IMR-90 (cell line): ENCODE results near the gene KCNK6. TPM values are rescaled to one million over a fixed set of nuclear protein-coding genes. Genes with fewer than 3 reads are reported as not detected.

Experiments used
- ATAC-seq: fragments of 200-7000 bp; cut with Tn5 transposase; 2 replicates; pipeline ENCODE4 v1.9.1; 2020; ENCODE audit warnings: low read depth, mild to moderate bottlenecking, moderate library complexity
- BruUV-seq: library from RNA; stranded (reverse); fragments of 400-500 nt; replicated peaks from 2 replicates; lab custom pipeline; 2021; lab: Mats Ljungman, UMichigan
- CTCF ChIA-PET: fragments of 300-600 bp; formaldehyde crosslinking; extraction: SDS; loops from one replicate; lab custom pipeline; 2021; ENCODE audit warnings: antibody characterized with exemption; lab: Yijun Ruan, JAX
- POLR2A ChIA-PET: fragments of 300-600 bp; sonication (Branson Sonifier 250); formaldehyde crosslinking; loops from one replicate; lab custom pipeline; 2022; ENCODE audit warnings: antibody characterized with exemption; ENCODE audit not compliant: unreplicated experiment; lab: Charles Lee
- DNase-seq: peaks from one replicate; pipeline ENCODE4 v3.0.0; 2013
- H2AFZ ChIP-seq: replicated peaks from 2 replicates; pipeline ENCODE3; 2013; ENCODE audit warnings: low read length, mild to moderate bottlenecking; ENCODE audit not compliant: poor library complexity
- H2AK5ac ChIP-seq: 2 replicates; pipeline ENCODE4 v1.6.1; 2013; ENCODE audit warnings: low read depth, low read length, inconsistent platforms
- H2AK9ac ChIP-seq: replicated peaks from 2 replicates; pipeline ENCODE3; 2013; ENCODE audit warnings: mild to moderate bottlenecking, low read depth, low read length, moderate library complexity; ENCODE audit not compliant: poor library complexity
- H2BK120ac ChIP-seq: 2 replicates; pipeline ENCODE4 v1.6.1; 2013; ENCODE audit warnings: low read depth, low read length, inconsistent platforms
- H2BK15ac ChIP-seq: 3 replicates; pipeline ENCODE4 v1.6.1; 2013; ENCODE audit warnings: low read depth, low read length, inconsistent platforms
- H2BK20ac ChIP-seq: 2 replicates; pipeline ENCODE4 v1.6.1; 2013; ENCODE audit warnings: low read depth, mild to moderate bottlenecking, inconsistent platforms, low read length, moderate library complexity
- H2BK5ac ChIP-seq: 2 replicates; pipeline ENCODE4 v1.6.1; 2013; ENCODE audit warnings: mild to moderate bottlenecking, low read depth, low read length, inconsistent platforms; ENCODE audit not compliant: poor library complexity, severe bottlenecking
- H3K14ac ChIP-seq: replicated peaks from 2 replicates; pipeline ENCODE4 v1.6.1; 2013; ENCODE audit warnings: low read depth, low read length, inconsistent platforms
- H3K18ac ChIP-seq: 2 replicates; pipeline ENCODE4 v1.6.1; 2013; ENCODE audit warnings: low read depth, low read length, control low read depth
- H3K23ac ChIP-seq: 2 replicates; pipeline ENCODE4 v1.6.1; 2013; ENCODE audit warnings: low read depth, low read length, inconsistent platforms
- H3K27ac ChIP-seq: 2 replicates; pipeline ENCODE4 v1.5.1; 2013; ENCODE audit warnings: mild to moderate bottlenecking, control low read depth, low read length; ENCODE audit not compliant: insufficient read depth
- H3K27me3 ChIP-seq: 2 replicates; pipeline ENCODE4 v1.6.1; 2013; ENCODE audit warnings: low read length; ENCODE audit not compliant: control insufficient read depth, insufficient read depth
- H3K36me3 ChIP-seq: 2 replicates; pipeline ENCODE4 v1.6.1; 2013; ENCODE audit warnings: low read length, mixed read lengths; ENCODE audit not compliant: control insufficient read depth, insufficient read depth
- H3K4ac ChIP-seq: 2 replicates; pipeline ENCODE4 v1.6.1; 2013; ENCODE audit warnings: low read depth, low read length, inconsistent platforms
- H3K4me1 ChIP-seq: 2 replicates; pipeline ENCODE4 v1.6.1; 2013; ENCODE audit warnings: low read length, mixed read lengths; ENCODE audit not compliant: control insufficient read depth, insufficient read depth
- H3K4me2 ChIP-seq: 2 replicates; pipeline ENCODE4 v1.6.1; 2013; ENCODE audit warnings: low read depth, mild to moderate bottlenecking, control low read depth, low read length, moderate library complexity
- H3K4me3 ChIP-seq: 2 replicates; pipeline ENCODE4 v1.5.1; 2013; ENCODE audit warnings: low read depth, mild to moderate bottlenecking, control low read depth, low read length, moderate library complexity; ENCODE audit not compliant: insufficient read depth
- H3K56ac ChIP-seq: 2 replicates; pipeline ENCODE4 v1.6.1; 2013; ENCODE audit warnings: low read length, inconsistent platforms; ENCODE audit not compliant: insufficient read depth; ENCODE audit errors: extremely low read depth
- H3K79me1 ChIP-seq, 2 experiments: 2 replicates each; pipeline ENCODE4 v1.6.1; 2013; ENCODE audit warnings: low read length in 2 of 2, inconsistent platforms in 1 of 2, low read depth in 1 of 2
- H3K9ac ChIP-seq: 2 replicates; pipeline ENCODE4 v1.6.1; 2013; ENCODE audit warnings: low read depth, low read length, control low read depth
- H3K9me1 ChIP-seq: 2 replicates; pipeline ENCODE4 v1.6.1; 2013; ENCODE audit warnings: low read length, inconsistent platforms; ENCODE audit not compliant: insufficient read depth
- H3K9me3 ChIP-seq: 2 replicates; pipeline ENCODE4 v1.6.1; 2013; ENCODE audit warnings: low read length; ENCODE audit not compliant: control insufficient read depth, insufficient read depth
- H4K20me1 ChIP-seq: 2 replicates; pipeline ENCODE4 v1.6.1; 2013; ENCODE audit warnings: low read length, inconsistent platforms; ENCODE audit not compliant: insufficient read depth
- H4K5ac ChIP-seq: 2 replicates; pipeline ENCODE4 v1.6.1; 2013; ENCODE audit warnings: mild to moderate bottlenecking, low read depth, low read length, control low read depth
- H4K8ac ChIP-seq, 2 experiments: 2 replicates each; pipeline ENCODE4 v1.6.1; 2013; ENCODE audit warnings: low read depth in 2 of 2, low read length in 2 of 2, control low read depth in 1 of 2, inconsistent platforms in 1 of 2
- H4K91ac ChIP-seq: 2 replicates; pipeline ENCODE4 v1.6.1; 2013; ENCODE audit warnings: low read depth, low read length, inconsistent platforms; ENCODE audit not compliant: insufficient read depth
- CEBPB ChIP-seq: IDR thresholded peaks from 2 replicates; pipeline ENCODE4 v1.6.1; 2012; ENCODE audit warnings: low read depth, low read length, improper control_type of control experiment
- CTCF ChIP-seq: conservative IDR thresholded peaks from 2 replicates; pipeline ENCODE4 v1.5.1; 2012; ENCODE audit warnings: mild to moderate bottlenecking, low read depth, low read length, improper control_type of control experiment
- FOS ChIP-seq: fragments of 150-350 bp; IDR thresholded peaks from 2 replicates; pipeline ENCODE4 v1.6.1; 2016; ENCODE audit warnings: low read depth, low read length
- MAFK ChIP-seq: IDR thresholded peaks from 2 replicates; pipeline ENCODE4 v1.6.1; 2012; ENCODE audit warnings: low read depth, low read length, improper control_type of control experiment
- MAZ ChIP-seq: IDR thresholded peaks from 2 replicates; pipeline ENCODE4 v1.6.1; 2012; ENCODE audit warnings: low read depth, mild to moderate bottlenecking, low read length, improper control_type of control experiment, moderate library complexity, borderline replicate concordance
- MXI1 ChIP-seq: IDR thresholded peaks from 2 replicates; pipeline ENCODE4 v1.6.1; 2012; ENCODE audit warnings: low read depth, mild to moderate bottlenecking, low read length, moderate library complexity, borderline replicate concordance
- NFE2L2 ChIP-seq: fragments of 150-350 bp; IDR thresholded peaks from 2 replicates; pipeline ENCODE4 v1.6.1; 2016; ENCODE audit warnings: low read depth, mild to moderate bottlenecking, low read length
- POLR2A ChIP-seq: IDR thresholded peaks from 2 replicates; pipeline ENCODE4 v1.6.1; 2012; ENCODE audit warnings: mild to moderate bottlenecking, low read depth, low read length
- RAD21 ChIP-seq: IDR thresholded peaks from 2 replicates; pipeline ENCODE4 v1.6.1; 2012; ENCODE audit warnings: low read length, improper control_type of control experiment
- RCOR1 ChIP-seq: IDR thresholded peaks from 2 replicates; pipeline ENCODE4 v1.6.1; 2012; ENCODE audit warnings: mild to moderate bottlenecking, low read length, improper control_type of control experiment; ENCODE audit not compliant: insufficient replicate concordance
- SMC3 ChIP-seq: fragments of 150-350 bp; IDR thresholded peaks from 2 replicates; pipeline ENCODE4 v1.6.1; 2016; ENCODE audit warnings: low read depth, mild to moderate bottlenecking, antibody characterized with exemption, low read length, moderate library complexity
- USF2 ChIP-seq: fragments of 150-350 bp; IDR thresholded peaks from 2 replicates; pipeline ENCODE4 v1.6.1; 2017; ENCODE audit warnings: mild to moderate bottlenecking, antibody characterized with exemption, low read length, low read depth
- WGBS, 2 experiments: methylation state at CpG; one replicate each; pipeline versions ENCODE4 v1.1.5 to v1.1.7; 2013; ENCODE audit warnings: missing lambda C conversion rate in 2 of 2; ENCODE audit not compliant: insufficient read length in 1 of 2; ENCODE audit errors: extremely low coverage in 2 of 2; 5-methylcytosine and 5-hydroxymethylcytosine counted together
- dilution Hi-C: fragments of 300-500 bp; cut with HindIII; formaldehyde crosslinking; loops from one replicate; pipeline ENCODE4 v1.14.3; 2018; ENCODE audit warnings: low sequenced_read_pairs; ENCODE audit not compliant: unreplicated experiment
- in situ Hi-C: fragments of 300-500 bp; cut with MboI; formaldehyde crosslinking; loops from 3 replicates; pipeline ENCODE4 v1.14.3; 2019; ENCODE audit warnings: low sequenced_read_pairs, inconsistent platforms, mixed read lengths
- intact Hi-C: fragments of 100-400 bp; cut with micrococcal nuclease; formaldehyde crosslinking; loops from 2 replicates; pipeline ENCODE4 v1.10.0; 2022
- polyA plus RNA-seq, 3 experiments: library from polyadenylated mRNA; depleted of rRNA; stranded (reverse); fragments of >200 nt; gene quantifications; 2 replicates each; pipeline ENCODE4 v1.2.3, GENCODE V29; 2012; ENCODE audit warnings: low replicate concordance in 1 of 3
- total RNA-seq: library from RNA; depleted of rRNA; stranded (reverse); fragments of >200 nt; gene quantifications from 2 replicates; pipeline ENCODE4 v1.2.3, GENCODE V29; 2012

KCNK6 gene
- total and polyA plus RNA-seq, 2 of the 4 experiments (the other 2 are of a cell fraction): 2.7 to 4.5 TPM

DNA sequence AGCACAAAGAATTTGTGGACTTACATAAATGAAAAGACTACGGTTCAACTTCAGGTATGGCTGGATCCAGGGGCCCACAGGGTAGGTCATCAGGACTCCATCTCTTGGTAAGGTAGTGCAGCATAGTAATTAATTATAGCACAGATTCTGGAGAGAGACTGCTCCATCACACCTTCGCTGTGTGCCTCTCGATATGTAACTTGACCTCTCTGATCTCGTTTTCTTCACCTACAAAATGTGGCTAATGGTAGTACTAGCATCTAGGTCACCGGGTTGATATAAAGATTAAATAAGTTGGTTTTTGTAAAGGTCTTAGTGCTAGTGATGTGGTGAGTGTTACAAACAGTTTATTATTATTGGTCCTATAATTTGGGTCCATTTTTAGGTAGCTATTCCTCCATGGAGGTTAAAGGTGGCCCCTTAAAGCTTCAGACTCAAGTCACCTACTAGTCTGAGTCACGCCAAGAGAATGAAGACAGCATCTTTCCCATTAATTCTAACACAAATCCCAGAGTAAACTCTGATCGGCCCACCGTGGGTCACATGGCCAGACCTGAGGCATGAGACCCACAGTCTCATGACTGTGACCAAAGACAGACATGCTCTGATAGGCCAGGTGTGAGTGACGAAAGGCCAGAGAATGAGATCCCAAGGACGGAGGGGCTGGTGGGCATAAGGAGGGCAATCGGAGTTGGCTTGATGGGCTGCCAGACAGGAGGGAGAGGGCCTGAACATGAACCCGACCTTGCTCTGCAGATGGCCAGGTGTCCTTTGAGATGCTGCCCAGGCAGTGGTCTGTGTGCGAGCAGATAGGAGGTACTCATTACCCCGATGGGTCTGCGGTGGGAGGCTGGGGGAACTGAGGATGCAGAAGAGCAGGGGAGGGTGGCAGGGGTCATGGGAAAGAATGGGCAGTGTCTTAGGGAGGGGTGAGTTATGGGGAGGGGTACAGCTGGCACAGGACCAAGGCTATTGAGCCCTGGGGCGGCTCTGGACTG is 36.4 kb downstream of the KCNK6 start:
- H2AK9ac ChIP-seq: no peak overlapping the region
- H3K9me3 ChIP-seq: no peaks in the 10 kb centered on the region
- intact Hi-C loops: no loop called here
- H3K27me3 ChIP-seq: peaks cover 49% of the 10 kb centered on the region
- no peak overlapping the region for H2AK5ac ChIP-seq
- in situ Hi-C loops: no loop called here
- no peak overlapping the region for H2BK20ac ChIP-seq
- DNase-seq: no peak
- BruUV-seq: no TSS peak
- no peaks in the 10 kb centered on the region for H3K9me1 ChIP-seq
- no peak overlapping the region for H3K23ac ChIP-seq
- no peak overlapping the region for H3K4me3 ChIP-seq
- no peaks in the 10 kb centered on the region for H4K20me1 ChIP-seq
- no peak overlapping the region for H3K56ac ChIP-seq
- H3K14ac ChIP-seq: no peak overlapping the region
- no peak overlapping the region for H2BK120ac ChIP-seq
- H4K5ac ChIP-seq: no peak overlapping the region
- no peak overlapping the region for H3K4ac ChIP-seq
- ChIA-PET POLR2A (no interaction called here), CTCF (no interaction called here)
- H3K79me1 ChIP-seq: no peaks in the 10 kb centered on the region
- H3K27ac ChIP-seq: no peak overlapping the region
- WGBS, 2 experiments: 65% methylated on average over 8 of the region's 16 CpGs; no CpG with 5 or more reads in 1 of the 2 experiments
- no peak overlapping the region for H2BK15ac ChIP-seq
- TF ChIP-seq CTCF (no peak), MAZ (no peak), RCOR1 (no peak), POLR2A (no peak), NFE2L2 (no peak), MXI1 (no peak), FOS (no peak), RAD21 (no peak), MAFK (no peak), CEBPB (no peak), SMC3 (no peak), USF2 (no peak)
- H3K18ac ChIP-seq: no peak overlapping the region
- H2AFZ ChIP-seq: no peak overlapping the region
- H4K8ac ChIP-seq: no peak overlapping the region
- ATAC-seq: no peak
- H4K91ac ChIP-seq: no peak overlapping the region
- H3K9ac ChIP-seq: no peak overlapping the region
- no peak overlapping the region for H2BK5ac ChIP-seq
- no peaks in the 10 kb centered on the region for H3K4me1 ChIP-seq
- dilution Hi-C loops: no loop called here
- no peak overlapping the region for H3K4me2 ChIP-seq
- H3K36me3 ChIP-seq: no peaks in the 10 kb centered on the region
